Sciatic nerve (tissue), 2 donors: ENCODE results near the gene CCDC78. TPM values are rescaled to one million over a fixed set of nuclear protein-coding genes. Genes with fewer than 3 reads are reported as not detected.
A peak's percentile ranks its signal among the peaks of the same experiment; 100 is the strongest.
"Not testable (repeated sequence)": the region's sequence is repeated elsewhere in the genome, so short reads cannot be mapped to it uniquely, and the experiment has no call there.

Source experiments
- ATAC-seq: fragments of 200-7000 bp; cut with Tn5 transposase; one replicate; pipeline ENCODE4 v1.9.1; 2020; ENCODE audit warnings: mild to moderate bottlenecking, moderate library complexity
- DNase-seq: peaks from one replicate; pipeline ENCODE4 v3.0.0-alpha.2; 2020; ENCODE audit warnings: low spot score
- intact Hi-C: fragments of 100-400 bp; cut with DNase I; formaldehyde crosslinking; loops from one replicate; pipeline ENCODE4 v1.14.2; 2022
- total RNA-seq: library from RNA; stranded (reverse); fragmentation: NEBNext Ultra II Directional; extraction: Animal tissue kit (Norgen Biotek cat#: 25700); gene quantifications from one replicate; pipeline ENCODE4 v1.2.1, GENCODE V29; 2021
- donor health status: DM: no; HTN: no; CAD: no.
- donor health status: DM: no; HTN: no; CAD: no.

CCDC78 gene
- total RNA-seq, 1 donor from 2014 or later: 2.1 TPM

- no peak for ATAC-seq
- intact Hi-C loops: no loop called here
- DNase-seq: no peak
Observed at GRCh38 chr16:717450-718245, 8.6 kb downstream of the CCDC78 start.

DNA sequence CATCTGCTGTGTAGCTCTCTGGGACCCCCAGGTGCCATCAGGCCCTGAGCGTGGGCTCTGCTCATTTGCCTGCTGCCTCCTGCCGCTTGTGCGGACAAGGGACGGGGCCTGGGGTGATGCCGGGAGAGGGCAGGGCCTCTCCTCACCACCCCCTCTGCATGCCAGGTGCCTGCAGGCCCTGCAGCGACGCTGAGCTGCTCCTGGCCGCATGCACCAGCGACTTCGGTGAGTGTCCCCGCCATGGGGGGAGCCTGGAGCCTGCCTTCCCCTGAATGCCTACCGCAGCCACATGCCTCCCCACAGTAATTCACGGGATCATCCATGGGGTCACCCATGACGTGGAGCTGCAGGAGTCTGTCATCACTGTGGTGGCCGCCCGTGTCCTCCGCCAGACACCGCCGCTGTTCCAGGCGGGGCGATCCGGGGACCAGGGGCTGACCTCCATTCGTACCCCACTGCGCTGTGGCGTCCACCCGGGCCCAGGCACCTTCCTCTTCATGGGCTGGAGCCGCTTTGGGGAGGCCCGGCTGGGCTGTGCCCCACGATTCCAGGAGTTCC is 9.4 kb downstream of the CCDC78 start:
- no peak for ATAC-seq
- DNase-seq: no peak
- intact Hi-C loops: no loop called here

DNA sequence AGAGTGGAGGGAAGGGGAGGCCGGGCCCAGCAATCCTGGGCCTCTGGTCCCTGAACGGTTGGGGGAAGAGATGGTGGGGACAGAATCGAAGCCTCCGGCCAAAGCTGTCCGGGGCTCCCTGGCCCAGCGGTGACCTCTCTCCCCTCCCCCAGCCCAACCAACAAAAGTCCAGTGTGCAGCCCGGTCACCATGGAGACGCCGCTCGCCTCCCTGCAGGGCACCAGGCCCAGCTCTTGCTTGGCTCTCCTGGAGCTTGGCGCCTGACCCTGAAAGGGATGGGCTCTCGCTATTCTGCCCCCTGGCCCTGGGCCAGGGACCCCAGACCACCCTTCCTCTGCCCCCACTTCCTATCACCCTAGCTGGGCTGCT is 10.1 kb downstream of the CCDC78 start:
- ATAC-seq: peak; percentile 36
- DNase-seq: peak; percentile 86
- intact Hi-C loops: no loop called here

GRCh38 chr16:715477-716199 is 10.6 kb downstream of the CCDC78 start:
- intact Hi-C loops: no loop called here
- no peak for DNase-seq
- no peak for ATAC-seq

DNA sequence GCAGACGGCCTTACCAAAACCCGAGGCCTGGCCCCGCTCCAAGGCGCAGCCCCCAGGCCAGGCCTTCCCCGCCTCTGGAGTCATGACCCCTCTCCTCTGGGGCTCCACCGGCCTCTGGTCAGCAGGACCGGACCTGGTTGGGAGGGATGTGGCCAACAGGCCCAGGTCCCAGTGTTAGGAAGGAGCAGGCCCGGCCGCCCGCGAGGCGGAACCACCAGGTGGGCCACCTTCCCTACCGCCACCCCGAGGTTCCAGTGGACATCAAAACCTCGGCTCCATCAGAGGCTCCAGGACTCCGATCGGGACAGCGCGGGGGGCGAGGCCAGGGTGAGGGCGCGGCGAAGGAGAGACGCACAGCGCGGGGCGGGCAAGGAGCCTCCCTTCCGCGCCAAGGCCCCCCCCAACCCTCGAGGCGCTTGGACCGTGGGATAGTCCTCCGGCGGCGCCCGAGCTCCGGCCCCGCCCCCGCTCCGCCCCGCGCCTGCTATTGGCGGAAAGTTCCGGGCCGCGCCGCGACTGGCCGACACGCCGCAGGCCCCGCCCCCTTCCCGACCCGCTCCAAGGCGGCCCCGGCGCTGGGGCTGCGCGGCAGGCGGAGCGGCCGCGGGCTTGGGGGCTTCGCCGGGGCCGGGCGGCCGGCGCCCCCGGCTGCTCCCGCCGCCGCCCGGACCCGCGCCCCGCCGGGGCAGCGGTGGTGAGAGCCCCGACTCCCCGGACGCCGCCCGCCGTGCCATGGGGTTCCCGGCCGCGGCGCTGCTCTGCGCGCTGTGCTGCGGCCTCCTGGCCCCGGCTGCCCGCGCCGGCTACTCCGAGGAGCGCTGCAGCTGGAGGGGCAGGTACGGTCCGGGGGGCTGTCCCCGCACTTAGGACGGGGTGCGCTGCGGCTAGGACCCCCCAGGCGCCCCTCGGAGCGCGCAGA is 11.4 kb downstream of the CCDC78 start, which contains the start of gene METRN:
Gene METRN, plus strand, starts transcription at position 561 of the 919 bp plus-strand sequence. Its CDS starts 172 bp downstream, at position 733.
- DNase-seq (peak; percentile 96), ATAC-seq (peak; percentile 91)
- intact Hi-C loops: no loop called here

DNA sequence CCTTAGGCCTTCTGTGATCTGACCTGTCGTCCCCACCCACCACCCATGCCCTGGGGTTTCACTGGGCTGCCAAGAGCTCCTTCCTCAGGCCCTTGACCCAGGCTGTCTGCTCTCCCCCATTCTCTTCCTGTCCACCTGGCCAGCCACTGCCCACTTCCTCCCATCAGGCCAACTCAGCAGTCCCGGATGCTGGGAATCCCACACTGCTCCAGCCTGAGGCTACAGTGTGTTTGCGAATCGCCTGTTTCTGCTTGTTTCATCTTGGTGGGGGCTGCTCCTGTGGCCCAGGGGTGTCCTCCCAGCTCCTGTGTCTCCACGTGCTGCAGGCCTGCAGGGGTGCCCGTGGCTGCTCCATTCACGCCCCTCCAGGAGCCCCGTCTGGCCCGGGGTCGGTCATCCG is 12.2 kb downstream of the CCDC78 start:
- intact Hi-C loops: no loop called here
- ATAC-seq (no peak), DNase-seq (no peak)

- intact Hi-C loops, DNase-seq, ATAC-seq: not testable (repeated sequence)
Observed at GRCh38 chr16:712740-713250, 13.4 kb downstream of the CCDC78 start.

DNA sequence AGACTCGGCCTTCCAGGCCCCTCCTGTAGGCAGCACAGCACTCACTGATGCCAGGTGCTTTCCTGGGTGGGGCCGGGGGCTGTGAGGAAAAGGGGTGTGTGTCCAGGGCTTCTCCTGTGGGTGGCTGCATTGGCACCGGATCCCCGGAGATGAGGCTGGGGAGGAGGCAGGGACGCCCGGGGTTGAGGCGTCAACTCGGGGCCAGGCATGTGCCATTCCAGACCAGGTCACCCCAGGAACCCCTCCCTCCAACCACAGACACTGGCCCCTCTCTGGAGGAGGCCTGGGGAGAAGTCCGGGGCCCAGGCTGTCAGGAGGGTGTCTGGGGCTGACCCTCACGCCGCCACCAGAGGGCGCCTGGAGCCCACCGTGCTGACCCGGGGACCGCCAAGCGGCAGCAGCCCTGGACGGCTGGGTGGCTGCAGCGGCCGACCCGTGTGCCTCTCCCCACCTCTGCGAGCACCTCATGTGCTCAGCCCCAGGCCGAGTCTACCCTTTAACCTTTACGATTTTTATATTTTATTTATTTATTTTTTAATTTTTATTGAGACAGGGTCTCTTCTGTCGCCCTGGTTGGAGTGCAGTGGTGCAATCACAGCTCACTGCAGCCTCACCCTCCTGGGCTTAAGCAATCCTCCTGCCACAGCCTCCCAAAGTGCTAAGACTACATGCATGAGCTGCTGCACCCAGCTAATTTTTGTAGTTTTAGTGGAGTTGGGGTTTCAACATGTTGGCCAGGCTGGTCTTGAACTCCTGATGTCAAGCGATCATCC is 14.5 kb downstream of the CCDC78 start:
- ATAC-seq: peak; percentile 67
- peak; percentile 90 for DNase-seq
- intact Hi-C loops: loop anchor here (2.0 kb wide), 1 partner anchor 73 kb away; no protein-coding TSS in a partner anchor

GRCh38 chr16:711084-711483 is 15.2 kb downstream of the CCDC78 start:
- intact Hi-C loops: loop anchor here (2.0 kb wide), 1 partner anchor 74 kb away; no protein-coding TSS in a partner anchor
- DNase-seq: no peak
- ATAC-seq: no peak

DNA sequence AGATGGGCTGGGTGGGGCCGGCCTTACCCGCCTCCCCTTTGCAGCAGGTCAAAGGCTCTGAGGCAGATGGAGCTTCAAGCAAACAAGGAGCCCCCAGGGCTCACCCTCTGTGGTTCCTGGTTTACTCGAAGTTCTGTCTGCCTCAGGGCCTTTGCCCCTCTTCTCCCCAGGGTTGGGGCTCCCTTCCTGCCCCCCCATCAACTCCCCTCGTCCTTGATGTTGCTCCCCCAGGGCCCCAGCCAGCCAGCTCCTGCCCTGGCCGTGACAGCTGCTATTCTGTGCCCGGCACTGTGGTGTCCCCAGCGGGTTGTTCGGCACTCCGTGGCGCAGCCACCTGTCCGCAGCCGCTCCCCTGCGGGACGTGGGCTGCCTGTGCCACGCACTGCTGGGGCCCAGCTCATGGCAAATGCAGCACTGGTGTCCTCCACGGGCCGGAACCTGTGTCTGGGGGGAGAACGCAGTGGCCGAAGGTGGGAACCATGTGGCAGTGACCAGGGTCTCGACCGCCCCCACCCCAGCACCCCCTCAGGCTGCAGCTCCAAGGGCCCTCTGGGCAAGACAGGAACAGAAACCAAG is 15.7 kb downstream of the CCDC78 start:
- ATAC-seq (no peak), DNase-seq (no peak)
- intact Hi-C loops: loop anchor here (2.0 kb wide), 1 partner anchor 74 kb away; no protein-coding TSS in a partner anchor

GRCh38 chr16:709566-710499 is 16.4 kb downstream of the CCDC78 start:
- no peak for ATAC-seq
- intact Hi-C loops: loop anchor here (2.0 to 5.0 kb wide), 2 partner anchors 37 to 75 kb away; no protein-coding TSS in a partner anchor

GRCh38 chr16:708959-709358 is 17.3 kb downstream of the CCDC78 start:
- ATAC-seq (no peak), DNase-seq (no peak)
- intact Hi-C loops: loop anchor here (5.0 kb wide), 1 partner anchor 38 kb away; no protein-coding TSS in a partner anchor

More at GRCh38 chr16:709566-710499, 16.4 kb downstream of the CCDC78 start:
- no peak for DNase-seq

DNA sequence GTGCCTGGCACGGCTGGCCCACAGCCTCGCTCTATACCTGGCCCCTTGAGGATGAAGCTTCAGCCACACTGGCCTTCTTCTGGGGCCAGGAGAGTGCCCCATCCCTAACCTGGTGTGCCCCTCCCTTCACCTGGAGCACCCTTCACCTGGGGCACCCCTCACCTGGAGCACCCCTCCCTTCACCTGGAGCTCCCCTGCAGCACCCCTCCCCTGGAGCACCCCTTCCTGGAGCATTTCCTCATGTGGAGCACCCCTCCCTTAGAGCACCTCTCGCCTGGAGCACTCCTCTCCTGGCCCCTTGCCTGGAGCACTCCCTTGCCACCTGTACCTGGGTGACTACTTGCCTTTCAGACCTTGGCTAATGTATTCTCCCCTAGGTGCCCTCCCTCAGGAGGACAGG is 18.2 kb downstream of the CCDC78 start:
- no peak for DNase-seq
- intact Hi-C loops: loop anchor here (5.0 kb wide), 1 partner anchor 39 kb away; no protein-coding TSS in a partner anchor

GRCh38 chr16:707062-707538 is 19.1 kb downstream of the CCDC78 start:
- ATAC-seq: peak; percentile 9
- no peak for DNase-seq
- intact Hi-C loops: loop anchor here (5.0 kb wide), 1 partner anchor 40 kb away; no protein-coding TSS in a partner anchor

More for the DNA sequence above, 18.2 kb downstream of the CCDC78 start:
- no peak for ATAC-seq

- DNase-seq (no peak), ATAC-seq (no peak)
- intact Hi-C loops: loop anchor here (5.0 kb wide), 1 partner anchor 41 kb away; no protein-coding TSS in a partner anchor
Observed at GRCh38 chr16:706189-707061, 19.8 kb downstream of the CCDC78 start.
